Bronchial epithelial cell (primary cell): ENCODE results near the gene PNPLA7. TPM values are rescaled to one million over a fixed set of nuclear protein-coding genes. Genes with fewer than 3 reads are reported as not detected.

Experiments used
- DNase-seq: peaks from one replicate; pipeline ENCODE4 v3.0.0-alpha.2; 2010; ENCODE audit warnings: low read depth
- FAIRE-seq: peaks from 2 replicates; lab custom pipeline; 2011; peaks lifted over from hg19 to GRCh38; lab: Jason Lieb, UNC
- H3K27me3 ChIP-seq: 2 replicates; pipeline ENCODE4 v1.5.1; 2011; ENCODE audit warnings: low read length; ENCODE audit not compliant: control insufficient read depth, insufficient read depth
- H3K36me3 ChIP-seq: 2 replicates; pipeline ENCODE4 v1.5.1; 2011; ENCODE audit warnings: low read length; ENCODE audit not compliant: control insufficient read depth, insufficient read depth
- H3K4me3 ChIP-seq: 2 replicates; pipeline ENCODE4 v1.5.1; 2011; ENCODE audit warnings: mild to moderate bottlenecking, low read depth, low read length, control low read depth
- CTCF ChIP-seq: IDR thresholded peaks from 2 replicates; pipeline ENCODE4 v1.5.1; 2011; ENCODE audit warnings: mild to moderate bottlenecking, moderate library complexity, low read length, control low read depth, inconsistent platforms; ENCODE audit not compliant: insufficient read depth, severe bottlenecking
- total RNA-seq: library from RNA; depleted of rRNA; stranded (reverse); fragments of >200 nt; gene quantifications from 2 replicates; pipeline ENCODE4 v1.2.1, GENCODE V29; 2014

PNPLA7 gene
- total RNA-seq, 1 donor from 2014 or later = 0.26 TPM

GRCh38 chr9:137431416-137431931 is 118.7 kb downstream of the PNPLA7 start:
- Histone ChIP-seq H3K36me3 (no peaks in the 10 kb centered on the region), H3K4me3 (no peak overlapping the region), H3K27me3 (no peaks in the 10 kb centered on the region)
- TF ChIP-seq CTCF = no peak
- no peak for DNase-seq
- no peak for FAIRE-seq

- no peak overlapping the region for H3K4me3 ChIP-seq
- no peak for FAIRE-seq
- no peak for DNase-seq
- no peak for TF ChIP-seq CTCF
- H3K36me3 ChIP-seq = no peaks in the 10 kb centered on the region
- H3K27me3 ChIP-seq = no peaks in the 10 kb centered on the region
Measured at GRCh38 chr9:137430723-137431415, 119.3 kb downstream of the PNPLA7 start.

GRCh38 chr9:137429974-137430722 is 120.1 kb downstream of the PNPLA7 start:
- Histone ChIP-seq H3K36me3 (no peaks in the 10 kb centered on the region), H3K27me3 (no peaks in the 10 kb centered on the region), H3K4me3 (no peak overlapping the region)
- TF ChIP-seq CTCF = no peak
- FAIRE-seq = no peak
- no peak for DNase-seq

GRCh38 chr9:137429546-137429890 is 120.7 kb downstream of the PNPLA7 start:
- no peak for TF ChIP-seq CTCF
- no peak for FAIRE-seq
- H3K4me3 ChIP-seq = no peak overlapping the region
- DNase-seq = no peak
- no peaks in the 10 kb centered on the region for H3K27me3 ChIP-seq
- no peaks in the 10 kb centered on the region for H3K36me3 ChIP-seq

- no peak overlapping the region for H3K4me3 ChIP-seq
- FAIRE-seq (no peak), DNase-seq (no peak)
- no peak for TF ChIP-seq CTCF
- no peaks in the 10 kb centered on the region for H3K27me3 ChIP-seq
- H3K36me3 ChIP-seq = no peaks in the 10 kb centered on the region
Measured at GRCh38 chr9:137428841-137429545, 121.2 kb downstream of the PNPLA7 start.
